Embryonic facial prominence (tissue), 1 donor: Measurements from ENCODE around the gene R3HDM1.
"Not testable (repeated sequence)": the region's sequence is repeated elsewhere in the genome, so short reads cannot be mapped to it uniquely, and the experiment has no call there.

ENCODE experiments used
- DNase-seq: peaks from one replicate; pipeline ENCODE4 v3.0.0-alpha.2; 2016; ENCODE audit errors: extremely low spot score

The R3HDM1 gene

DNA sequence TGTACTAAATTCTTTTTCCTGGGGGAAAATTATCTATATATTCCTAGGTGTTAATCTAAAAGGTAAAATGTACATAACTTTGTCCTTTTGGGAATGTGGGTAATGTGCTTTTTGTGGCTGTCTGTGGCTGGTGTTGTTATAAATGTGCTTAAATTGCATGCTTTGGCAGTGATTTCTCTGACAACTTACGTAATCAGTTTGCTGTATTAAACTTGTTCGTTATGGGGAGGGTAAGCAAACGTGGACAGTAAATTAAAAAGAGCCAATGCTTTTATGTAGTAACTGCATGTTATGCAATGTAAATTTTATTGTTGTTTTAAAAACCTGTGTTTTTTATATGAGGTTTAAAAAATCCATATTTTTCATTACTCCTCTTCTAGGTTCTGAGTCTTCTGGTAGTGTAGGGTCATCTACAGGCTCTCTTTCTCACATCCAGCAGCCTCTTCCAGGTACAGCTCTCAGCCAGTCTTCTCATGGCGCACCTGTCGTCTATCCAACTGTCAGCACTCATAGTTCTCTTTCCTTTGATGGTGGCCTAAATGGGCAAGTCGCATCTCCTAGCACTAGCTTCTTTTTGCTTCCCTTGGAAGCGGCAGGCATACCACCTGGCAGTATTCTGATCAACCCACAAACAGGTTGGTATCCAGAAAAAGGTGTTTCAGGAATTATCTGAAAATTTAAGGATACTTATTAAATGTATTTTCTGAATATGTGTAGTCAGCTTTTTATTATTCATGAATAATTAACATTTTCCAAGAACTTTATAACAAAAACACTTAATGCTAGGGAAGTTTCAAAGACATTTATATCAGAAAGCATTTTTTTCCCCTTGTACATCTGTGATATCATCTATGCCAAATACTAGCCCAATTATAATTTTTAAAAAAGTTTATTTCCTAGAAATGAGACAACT is 110.1 kb downstream of the R3HDM1 start:
- DNase-seq, result no peak

- DNase-seq, result no peak
Observed at GRCh38 chr2:135647836-135648579, 116.7 kb downstream of the R3HDM1 start.

GRCh38 chr2:135650721-135651120 is 119.4 kb downstream of the R3HDM1 start:
- no peak for DNase-seq

- DNase-seq, result no peak
Observed at GRCh38 chr2:135651717-135652116, 120.4 kb downstream of the R3HDM1 start.

- DNase-seq, result not testable (repeated sequence)
Observed at GRCh38 chr2:135654239-135654638, 123.0 kb downstream of the R3HDM1 start.

DNA sequence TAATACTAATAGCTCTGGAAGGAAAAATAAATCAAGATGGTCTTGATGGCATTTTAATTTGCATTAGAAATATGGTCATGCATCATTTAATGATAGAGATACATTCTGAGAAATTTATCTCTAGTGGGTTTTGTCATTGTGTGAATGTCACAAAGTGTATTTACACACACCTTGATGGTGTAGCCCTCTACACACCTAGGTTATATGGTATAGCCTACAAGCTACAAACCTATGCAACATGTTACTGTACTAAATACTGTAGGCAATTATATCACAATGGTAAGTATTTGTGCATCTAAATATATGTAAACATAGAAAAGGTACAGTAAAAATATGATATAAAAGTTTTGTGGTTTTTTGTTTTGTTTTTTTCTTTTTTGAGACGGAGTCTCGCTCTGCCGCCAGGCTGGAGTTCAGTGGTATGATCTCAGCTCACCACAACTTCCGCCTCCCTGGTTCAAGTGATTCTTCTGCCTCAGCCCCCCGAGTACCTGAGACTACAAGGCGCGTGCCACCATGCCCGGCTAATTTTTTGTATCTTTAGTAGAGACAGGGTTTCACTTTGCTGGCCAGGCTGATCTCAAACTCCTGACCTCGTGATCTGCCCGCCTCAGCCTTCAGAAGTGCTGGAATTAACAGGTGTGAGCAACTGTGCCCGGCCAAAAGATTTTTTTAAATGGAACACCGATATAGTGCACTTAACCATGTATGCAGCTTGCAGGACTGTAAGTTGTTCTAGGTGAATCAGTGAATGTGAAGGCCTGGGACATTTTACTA is 126.7 kb downstream of the R3HDM1 start:
- no peak for DNase-seq

DNA sequence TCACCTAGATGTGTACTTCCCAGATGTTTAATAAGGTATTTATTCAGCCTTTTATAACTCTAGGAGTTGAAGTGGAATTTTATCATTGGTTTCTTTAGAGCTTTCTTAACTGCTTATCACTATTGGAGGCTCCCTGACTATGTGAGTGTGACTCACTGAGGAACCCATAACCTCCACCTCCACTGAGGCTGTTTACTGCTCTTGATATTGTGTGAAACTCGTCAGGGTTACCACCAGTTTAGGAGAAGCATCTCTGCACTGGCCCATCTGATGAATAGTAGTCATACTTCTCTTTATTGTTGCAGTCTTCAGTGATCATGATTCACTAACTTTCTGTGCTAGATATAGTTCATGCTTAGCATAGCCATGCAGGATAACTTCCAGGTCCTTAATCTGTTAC is 130.8 kb downstream of the R3HDM1 start:
- DNase-seq, result no peak

DNA sequence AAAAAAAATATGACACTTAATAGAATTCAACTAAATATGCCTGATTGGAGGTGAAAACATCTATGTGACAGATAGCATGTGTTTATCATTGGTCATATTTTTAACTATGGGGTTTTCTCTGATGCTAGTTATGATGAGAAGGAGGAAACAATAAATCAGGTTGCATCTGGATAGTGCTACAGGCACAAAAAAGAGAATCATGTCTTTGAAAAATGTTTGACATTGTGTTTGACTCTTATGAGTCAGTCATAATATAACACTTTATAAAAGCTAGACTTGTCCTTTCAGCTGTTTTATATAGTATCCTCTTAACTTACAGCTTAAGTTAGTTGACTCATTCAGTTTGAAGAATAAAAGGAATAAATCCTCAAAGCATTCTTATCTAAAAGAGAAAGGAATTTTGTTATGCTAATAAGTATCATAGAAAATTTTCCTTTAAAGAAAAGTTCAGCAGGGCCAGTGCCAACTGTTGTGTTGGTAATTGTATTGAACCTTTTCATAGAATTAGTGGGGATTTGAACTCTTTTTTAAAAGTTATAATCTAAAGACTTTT is 131.9 kb downstream of the R3HDM1 start:
- no peak for DNase-seq

DNA sequence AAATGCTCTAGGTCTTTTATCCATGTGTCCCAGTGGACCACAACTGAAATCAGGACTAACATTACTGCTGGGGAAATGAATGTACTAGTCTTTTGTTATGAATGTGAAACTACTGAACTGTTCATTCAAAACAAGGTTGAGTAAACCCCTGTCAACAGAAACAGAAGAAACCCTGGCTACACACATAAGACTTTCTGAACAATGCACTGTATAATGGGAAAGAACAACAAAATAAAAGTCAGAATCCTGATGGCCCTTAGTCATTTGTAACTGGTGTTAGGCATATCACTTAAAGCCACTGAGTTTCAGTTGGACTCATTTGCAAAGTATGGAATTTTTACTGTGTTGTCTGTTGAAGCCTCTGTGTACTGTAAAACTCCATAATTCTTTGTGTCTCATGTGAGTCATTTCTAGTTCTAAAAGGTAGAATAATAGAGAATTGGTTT is 133.4 kb downstream of the R3HDM1 start:
- DNase-seq, result no peak

- no peak for DNase-seq
Observed at GRCh38 chr2:135667045-135667444, 135.8 kb downstream of the R3HDM1 start.

- DNase-seq, result no peak
Observed at GRCh38 chr2:135674453-135674852, 143.2 kb downstream of the R3HDM1 start.

DNA sequence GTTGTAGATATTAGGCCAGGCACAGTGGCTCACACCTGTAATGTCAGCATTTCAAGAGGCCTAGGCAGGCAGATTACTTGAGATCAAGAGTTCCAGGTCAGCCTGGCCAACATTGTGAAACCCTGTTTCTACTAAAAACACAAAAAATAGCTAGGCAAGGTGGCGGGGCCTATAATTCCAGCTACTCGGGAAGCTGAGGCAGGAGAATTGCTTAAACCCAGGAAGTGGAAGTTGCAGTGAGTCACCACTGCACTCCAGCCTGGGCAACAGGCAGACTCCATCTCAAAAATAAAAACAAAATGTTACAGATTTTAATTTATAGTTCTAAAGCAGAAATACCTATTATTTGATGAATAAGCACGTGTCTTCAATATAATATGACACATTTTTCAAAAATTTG is 144.7 kb downstream of the R3HDM1 start:
- no peak for DNase-seq

DNA sequence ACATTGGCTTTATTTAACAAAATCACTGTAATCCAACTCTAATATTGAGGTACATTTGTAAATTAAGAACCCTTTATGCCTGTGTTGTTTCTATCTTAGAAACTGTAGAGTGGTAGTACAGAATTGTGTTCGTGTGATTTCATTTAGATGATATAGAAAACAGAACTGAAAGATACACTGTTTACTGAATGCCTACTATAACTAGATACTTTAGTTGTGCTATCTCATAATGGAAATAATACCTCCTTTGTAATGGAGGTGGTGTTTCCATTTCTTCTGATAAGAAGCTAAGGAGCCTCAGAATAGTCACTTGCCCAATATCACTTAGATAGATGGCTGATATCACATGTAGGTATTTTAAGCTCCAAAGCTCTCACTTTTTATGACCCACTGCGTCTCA is 147.8 kb downstream of the R3HDM1 start:
- no peak for DNase-seq

- no peak for DNase-seq
Observed at GRCh38 chr2:135685361-135685760, 154.1 kb downstream of the R3HDM1 start.

DNA sequence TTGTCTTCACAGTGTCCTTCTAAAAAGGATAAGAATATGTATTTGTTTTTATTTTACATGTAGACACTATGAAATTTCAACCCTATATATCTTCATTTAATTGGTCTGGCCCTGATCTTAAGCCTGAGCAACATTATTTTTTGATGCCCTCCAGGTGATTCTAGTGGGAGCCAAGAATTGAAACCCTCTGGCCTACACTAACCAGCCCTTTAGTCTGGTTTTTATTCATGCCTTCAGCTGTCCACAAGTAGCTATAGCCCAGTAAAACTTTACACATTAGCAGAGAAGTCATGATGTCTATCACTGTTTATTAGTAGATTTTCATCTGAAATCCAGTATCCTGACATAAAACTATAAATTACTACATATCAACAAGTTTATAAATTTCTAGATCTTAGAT is 157.7 kb downstream of the R3HDM1 start:
- DNase-seq, result no peak

- no peak for DNase-seq
Observed at GRCh38 chr2:135689679-135690078, 158.4 kb downstream of the R3HDM1 start.

- no peak for DNase-seq
Observed at GRCh38 chr2:135694711-135695110, 163.4 kb downstream of the R3HDM1 start.

- no peak for DNase-seq
Observed at GRCh38 chr2:135698838-135699237, 167.6 kb downstream of the R3HDM1 start.

DNA sequence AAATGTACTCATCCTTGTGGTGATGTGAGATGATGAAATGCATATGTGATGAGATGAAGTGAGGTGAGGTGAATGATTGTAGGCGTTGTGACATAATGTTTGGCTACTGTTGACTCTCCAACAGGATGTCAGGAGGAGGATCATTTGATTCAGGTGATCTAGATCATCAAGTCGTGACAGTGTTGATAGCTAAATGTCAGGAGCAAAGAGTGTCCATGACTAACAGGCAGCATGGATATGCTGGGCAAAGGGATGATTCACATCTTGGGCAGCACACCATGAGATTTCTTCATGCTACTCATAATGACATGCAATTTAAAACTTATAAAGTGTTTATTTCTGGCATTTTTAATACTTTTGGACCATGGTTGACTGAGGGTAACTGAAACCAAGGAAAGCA is 170.2 kb downstream of the R3HDM1 start:
- DNase-seq, result no peak

GRCh38 chr2:135703300-135703699 is 172.0 kb downstream of the R3HDM1 start:
- no peak for DNase-seq

GRCh38 chr2:135704075-135704474 is 172.8 kb downstream of the R3HDM1 start:
- not testable (repeated sequence) for DNase-seq

DNA sequence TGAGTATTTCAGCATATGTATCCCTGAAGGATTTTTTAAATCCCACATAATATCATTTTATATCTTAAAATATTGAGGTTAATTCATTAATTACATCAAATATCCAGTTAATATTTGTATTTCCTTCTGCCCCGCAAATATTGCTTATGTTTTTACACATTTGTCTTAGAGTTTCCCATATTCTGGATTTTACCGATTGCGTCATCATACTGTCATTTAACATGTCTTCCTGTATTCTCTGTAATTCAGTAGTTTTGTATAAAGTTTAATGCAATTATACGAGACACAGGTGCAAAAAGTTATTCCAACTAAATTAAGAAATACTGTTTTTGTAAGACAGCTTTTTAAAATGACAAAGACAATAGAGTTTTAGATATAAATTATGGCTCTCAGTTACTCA is 176.9 kb downstream of the R3HDM1 start:
- no peak for DNase-seq
